Liver (tissue), 9 donors: Measurements from ENCODE around the gene ARPP21. TPM values are rescaled to one million over a fixed set of nuclear protein-coding genes. Genes with fewer than 3 reads are reported as not detected.

Source experiments
- DNase-seq: peaks from one replicate; pipeline ENCODE4 v3.0.0-alpha.2; 2017; ENCODE audit warnings: low spot score
- H3K27ac ChIP-seq, 2 donors: one replicate each; pipeline ENCODE4 v1.7.0; 2013; ENCODE audit warnings: inconsistent platforms in 2 of 2, low read length in 2 of 2, control low read depth in 1 of 2, low read depth in 1 of 2, mild to moderate bottlenecking in 1 of 2
- H3K27me3 ChIP-seq, 4 donors: one replicate each; pipeline versions ENCODE4 v1.6.1 to v1.7.0; 2013; ENCODE audit warnings: low read length in 3 of 4, inconsistent platforms in 1 of 4, mild to moderate bottlenecking in 1 of 4, moderate library complexity in 1 of 4; ENCODE audit not compliant: control insufficient read depth in 4 of 4, insufficient read depth in 4 of 4
- H3K36me3 ChIP-seq, 4 donors: one replicate each; pipeline versions ENCODE4 v1.6.1 to v1.7.0; 2013; ENCODE audit warnings: low read length in 3 of 4, mild to moderate bottlenecking in 3 of 4, low read depth in 1 of 4, moderate library complexity in 1 of 4; ENCODE audit not compliant: control insufficient read depth in 4 of 4, insufficient read depth in 3 of 4
- H3K4me1 ChIP-seq, 4 donors: one replicate each; pipeline versions ENCODE4 v1.6.1 to v1.7.0; 2013; ENCODE audit warnings: low read length in 3 of 4, mild to moderate bottlenecking in 3 of 4, moderate library complexity in 1 of 4; ENCODE audit not compliant: control insufficient read depth in 4 of 4, insufficient read depth in 4 of 4
- H3K4me3 ChIP-seq, 3 donors: one replicate each; pipeline versions ENCODE4 v1.6.1 to v1.7.0; 2013; ENCODE audit warnings: low read length in 3 of 3, control low read depth in 1 of 3, low read depth in 1 of 3, mild to moderate bottlenecking in 1 of 3
- H3K9ac ChIP-seq, 2 donors: one replicate each; pipeline ENCODE4 v1.7.0; 2013; ENCODE audit warnings: low read length in 2 of 2, mild to moderate bottlenecking in 2 of 2, moderate library complexity in 2 of 2, control low read depth in 1 of 2, low read depth in 1 of 2
- H3K9me3 ChIP-seq, 4 donors: one replicate each; pipeline versions ENCODE4 v1.6.1 to v1.7.0; 2013; ENCODE audit warnings: low read length in 3 of 4; ENCODE audit not compliant: control insufficient read depth in 4 of 4
- ATF3 ChIP-seq: IDR thresholded peaks from 2 replicates; pipeline ENCODE4 v1.6.1; 2016; ENCODE audit warnings: antibody characterized with exemption
- CTCF ChIP-seq: fragments of 150-350 bp; IDR thresholded peaks from 2 replicates; pipeline ENCODE4 v1.5.1; 2017; ENCODE audit warnings: improper control_type of control experiment, low read depth, low read length; ENCODE audit not compliant: missing input control
- EGR1 ChIP-seq, 2 donors: IDR thresholded peaks; 2 replicates each; pipeline ENCODE4 v1.6.1; 2016 to 2018; ENCODE audit warnings: antibody characterized with exemption in 2 of 2, low read depth in 2 of 2
- FOXA1 ChIP-seq: IDR thresholded peaks from 2 replicates; pipeline ENCODE4 v1.6.1; 2016; ENCODE audit warnings: antibody characterized with exemption
- FOXA2 ChIP-seq: IDR thresholded peaks from 2 replicates; pipeline ENCODE4 v1.6.1; 2016; ENCODE audit warnings: antibody characterized with exemption
- GABPA ChIP-seq, 2 donors: IDR thresholded peaks in 1 of 2; conservative IDR thresholded peaks in 1 of 2; 2 replicates each; pipeline ENCODE4 v1.6.1; 2016; ENCODE audit warnings: antibody characterized with exemption in 2 of 2, mild to moderate bottlenecking in 1 of 2, moderate library complexity in 1 of 2
- HNF4G ChIP-seq: IDR thresholded peaks from 2 replicates; pipeline ENCODE4 v1.6.1; 2016; ENCODE audit warnings: antibody characterized with exemption
- JUND ChIP-seq, 2 donors: IDR thresholded peaks; 2 replicates each; pipeline ENCODE4 v1.6.1; 2016; ENCODE audit warnings: antibody characterized with exemption in 2 of 2
- MAX ChIP-seq: IDR thresholded peaks from 2 replicates; pipeline ENCODE4 v1.6.1; 2016; ENCODE audit warnings: antibody characterized with exemption
- NR2F2 ChIP-seq: IDR thresholded peaks from 2 replicates; pipeline ENCODE4 v1.6.1; 2016; ENCODE audit warnings: antibody characterized with exemption
- RAD21 ChIP-seq, 2 donors: IDR thresholded peaks; 2 replicates each; pipeline ENCODE4 v1.6.1; 2016; ENCODE audit warnings: antibody characterized with exemption in 2 of 2, mild to moderate bottlenecking in 2 of 2
- REST ChIP-seq: IDR thresholded peaks from 2 replicates; pipeline ENCODE4 v1.6.1; 2016; ENCODE audit warnings: antibody characterized with exemption, mild to moderate bottlenecking
- RXRA ChIP-seq, 2 donors: IDR thresholded peaks; 2 replicates each; pipeline ENCODE4 v1.6.1; 2017 to 2018; ENCODE audit warnings: antibody characterized with exemption in 2 of 2, mild to moderate bottlenecking in 1 of 2
- SP1 ChIP-seq: IDR thresholded peaks from 2 replicates; pipeline ENCODE4 v1.6.1; 2018; ENCODE audit warnings: antibody characterized with exemption, mild to moderate bottlenecking
- TAF1 ChIP-seq: conservative IDR thresholded peaks from 2 replicates; pipeline ENCODE4 v1.6.1; 2016; ENCODE audit warnings: antibody characterized with exemption, mild to moderate bottlenecking
- YY1 ChIP-seq: IDR thresholded peaks from 2 replicates; pipeline ENCODE4 v1.6.1; 2016; ENCODE audit warnings: antibody characterized with exemption, mild to moderate bottlenecking
- WGBS: extraction: QIAGEN DNeasy Blood & Tissue Kit; methylation state at CpG from one replicate; pipeline ENCODE4 v1.1.7; 2013; 5-methylcytosine and 5-hydroxymethylcytosine counted together
- polyA plus RNA-seq, 2 donors: library from polyadenylated mRNA; stranded (reverse) in 1 of 2; unstranded in 1 of 2; fragments of 200-250 nt in 1 of 2; fragments of >200 nt in 1 of 2; fragmentation: Nextera tagmentation in 1 of 2; extraction: Ambion mirVana in 1 of 2; gene quantifications; one replicate each; pipeline versions ENCODE4 v1.2.1 to v1.2.3, GENCODE V29; 2013 to 2015
- total RNA-seq, 2 donors: library from RNA; depleted of rRNA; stranded (reverse); fragments of >200 nt; gene quantifications; one replicate each; pipeline ENCODE4 v1.2.3, GENCODE V29; 2014
- donor health status: healthy.
- donor health status: healthy.
- donor health status: healthy.
- donor health status: healthy.
- donor health status: healthy.

The ARPP21 gene
- total and polyA plus RNA-seq, 4 donors = 0.42 to 1.3 (median 0.66) TPM; not detected in 1

GRCh38 chr3:35624698-35625097 lies 14.6 kb upstream of the ARPP21 start:
- Histone ChIP-seq H3K27ac (no peak overlapping the region), H3K4me1 (no peaks in the 10 kb centered on the region), H3K4me3 (no peak overlapping the region), H3K9ac (no peak overlapping the region), H3K36me3 (no peaks in the 10 kb centered on the region), H3K27me3 (no peaks in the 10 kb centered on the region), H3K9me3 (no peaks in the 10 kb centered on the region)
- no peak for TF ChIP-seq GABPA (IDR thresholded peaks at IDR 0.05 in 1 of 2, conservative IDR thresholded peaks at IDR 0.05 in 1 of 2)
- no peak for DNase-seq
- 82% methylated on average over 2 of the region's 2 CpGs for WGBS

- Histone ChIP-seq H3K4me1 (no peaks in the 10 kb centered on the region), H3K9me3 (no peaks in the 10 kb centered on the region), H3K27ac (no peak overlapping the region), H3K36me3 (no peaks in the 10 kb centered on the region), H3K4me3 (no peak overlapping the region), H3K27me3 (no peaks in the 10 kb centered on the region), H3K9ac (no peak overlapping the region)
- TF ChIP-seq ATF3 (no peak), TAF1 (no peak), EGR1 (IDR thresholded peaks at IDR 0.05; ENCODE audit: low read depth in 2 of 2) (no peak), GABPA (IDR thresholded peaks at IDR 0.05 in 1 of 2, conservative IDR thresholded peaks at IDR 0.05 in 1 of 2) (no peak), SP1 (no peak), RXRA (IDR thresholded peaks at IDR 0.05) (no peak), MAX (no peak), RAD21 (IDR thresholded peaks at IDR 0.05) (no peak), REST (no peak), NR2F2 (no peak)
- WGBS = 63% methylated on average over 4 of the region's 4 CpGs
- no peak for DNase-seq
Measured at GRCh38 chr3:35633332-35634124, 5.8 kb upstream of the ARPP21 start.

- 76% methylated on average over 3 of the region's 3 CpGs for WGBS
- DNase-seq = no peak
- H3K27ac ChIP-seq = no peak overlapping the region
- TF ChIP-seq JUND (IDR thresholded peaks at IDR 0.05) = no peak
- TF ChIP-seq RAD21 (IDR thresholded peaks at IDR 0.05) = no peak
- no peak for TF ChIP-seq ATF3
- no peak for TF ChIP-seq CTCF
- no peak for TF ChIP-seq FOXA2
- no peak for TF ChIP-seq HNF4G
- TF ChIP-seq FOXA1 = no peak
- TF ChIP-seq SP1 = no peak
- TF ChIP-seq RXRA (IDR thresholded peaks at IDR 0.05) = no peak
- no peak for TF ChIP-seq YY1
- TF ChIP-seq TAF1 = no peak
- no peak for TF ChIP-seq REST
Measured at GRCh38 chr3:35635407-35635806, 3.9 kb upstream of the ARPP21 start.

More at GRCh38 chr3:35635407-35635806, 3.9 kb upstream of the ARPP21 start:
- no peak overlapping the region for H3K9ac ChIP-seq
- peaks cover 0 to 2% (median 0%) of the 10 kb centered on the region in 4 donors for H3K27me3 ChIP-seq
- peaks cover 0 to 16% (median 6%) of the 10 kb centered on the region in 4 donors for H3K4me1 ChIP-seq
- no peak overlapping the region for H3K4me3 ChIP-seq
- H3K9me3 ChIP-seq = no peaks in the 10 kb centered on the region
- no peaks in the 10 kb centered on the region for H3K36me3 ChIP-seq
